Upper lobe of left lung (tissue), 4 donors: ENCODE measurements around the gene CCSER2.

Experiments
- EP300 ChIP-seq, 4 donors: sonication (generic); formaldehyde crosslinking; IDR thresholded peaks; one replicate each; pipeline ENCODE4 v1.5.1; 2017; ENCODE audit warnings: antibody characterized with exemption in 4 of 4, control low read depth in 2 of 4
- POLR2A ChIP-seq, 4 donors: fragments of 450-650 bp; IDR thresholded peaks; one replicate each; pipeline ENCODE4 v1.5.1; 2016 to 2017; ENCODE audit warnings: antibody characterized with exemption in 4 of 4, mild to moderate bottlenecking in 2 of 4
- POLR2AphosphoS5 ChIP-seq, 2 donors: sonication (generic); formaldehyde crosslinking; IDR thresholded peaks; one replicate each; pipeline ENCODE4 v1.5.1; 2017; ENCODE audit warnings: antibody characterized with exemption in 2 of 2
- TF ChIP-seq, protein P1 (sequence below), 6 experiments: fragments of 450-650 bp in 4 of 6; fragments of 200-600 bp in 2 of 6; sonication (generic) in 2 of 6; IDR thresholded peaks; one replicate each; pipeline ENCODE4 v1.5.1; 2016 to 2019; ENCODE audit warnings: antibody characterized with exemption in 6 of 6

DNA sequence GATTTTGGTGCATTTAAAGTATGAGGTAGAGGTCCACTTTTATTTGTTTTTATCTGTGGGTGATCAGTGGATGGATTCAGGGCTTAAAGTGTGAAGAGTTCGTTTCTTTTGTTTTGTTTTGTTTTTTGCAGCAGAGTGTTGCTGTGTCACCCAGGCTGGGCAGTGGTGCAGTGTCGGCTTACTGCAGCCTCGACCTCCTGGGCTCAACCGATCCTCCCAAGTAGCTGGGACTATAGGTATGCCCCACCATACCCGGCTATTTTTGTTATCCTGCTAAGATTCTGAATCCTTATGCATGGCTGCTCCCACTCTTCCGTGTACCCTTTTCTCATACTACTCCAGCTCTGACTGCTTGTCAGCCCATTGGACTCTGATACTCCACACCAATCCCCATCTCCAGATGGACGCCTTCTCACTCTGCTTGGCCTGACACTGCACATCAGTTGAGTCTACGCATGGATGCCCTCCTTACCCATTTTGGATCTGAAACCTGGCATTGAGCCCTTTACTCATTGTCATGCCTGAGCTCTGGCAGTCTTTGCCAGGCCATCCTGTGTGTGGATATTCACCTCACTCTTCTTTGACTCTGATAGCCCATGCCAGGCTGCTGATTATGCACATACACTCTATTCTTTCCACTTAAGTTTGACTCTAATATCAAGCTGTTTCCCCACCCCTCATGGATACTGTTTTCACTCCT is 119.5 kb downstream of the CCSER2 start:
- TF ChIP-seq POLR2AphosphoS5 (IDR thresholded peaks at IDR 0.05) (no peak), POLR2A (IDR thresholded peaks at IDR 0.05) (no peak), EP300 (IDR thresholded peaks at IDR 0.05) (no peak)
- TF ChIP-seq, protein P1, sequence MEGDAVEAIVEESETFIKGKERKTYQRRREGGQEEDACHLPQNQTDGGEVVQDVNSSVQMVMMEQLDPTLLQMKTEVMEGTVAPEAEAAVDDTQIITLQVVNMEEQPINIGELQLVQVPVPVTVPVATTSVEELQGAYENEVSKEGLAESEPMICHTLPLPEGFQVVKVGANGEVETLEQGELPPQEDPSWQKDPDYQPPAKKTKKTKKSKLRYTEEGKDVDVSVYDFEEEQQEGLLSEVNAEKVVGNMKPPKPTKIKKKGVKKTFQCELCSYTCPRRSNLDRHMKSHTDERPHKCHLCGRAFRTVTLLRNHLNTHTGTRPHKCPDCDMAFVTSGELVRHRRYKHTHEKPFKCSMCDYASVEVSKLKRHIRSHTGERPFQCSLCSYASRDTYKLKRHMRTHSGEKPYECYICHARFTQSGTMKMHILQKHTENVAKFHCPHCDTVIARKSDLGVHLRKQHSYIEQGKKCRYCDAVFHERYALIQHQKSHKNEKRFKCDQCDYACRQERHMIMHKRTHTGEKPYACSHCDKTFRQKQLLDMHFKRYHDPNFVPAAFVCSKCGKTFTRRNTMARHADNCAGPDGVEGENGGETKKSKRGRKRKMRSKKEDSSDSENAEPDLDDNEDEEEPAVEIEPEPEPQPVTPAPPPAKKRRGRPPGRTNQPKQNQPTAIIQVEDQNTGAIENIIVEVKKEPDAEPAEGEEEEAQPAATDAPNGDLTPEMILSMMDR (IDR thresholded peaks at IDR 0.05), result no peak
